ENCODE results near the gene PRKCA.
"Not testable (repeated sequence)": the region's sequence is repeated elsewhere in the genome, so short reads cannot be mapped to it uniquely, and the experiment has no call there.

Gene PRKCA

GRCh38 chr17:66449418-66449977 is 147.1 kb downstream of the PRKCA start:
- ChIA-PET CTCF (interaction anchor here (0.7 to 1.0 kb wide), 2 partner anchors 119 to 562 kb away, joined by 3 to 4 read pairs; no protein-coding TSS in a partner anchor), POLR2A (ENCODE audit: low non-redundant PET) (no interaction called here)
- DNase-seq (ENCODE audit: low spot score), result no peak
- no peak overlapping the region for H3K27ac ChIP-seq
- TF ChIP-seq CTCF (conservative IDR thresholded peaks at IDR 0.05; ENCODE audit: low read depth), result no peak

DNA sequence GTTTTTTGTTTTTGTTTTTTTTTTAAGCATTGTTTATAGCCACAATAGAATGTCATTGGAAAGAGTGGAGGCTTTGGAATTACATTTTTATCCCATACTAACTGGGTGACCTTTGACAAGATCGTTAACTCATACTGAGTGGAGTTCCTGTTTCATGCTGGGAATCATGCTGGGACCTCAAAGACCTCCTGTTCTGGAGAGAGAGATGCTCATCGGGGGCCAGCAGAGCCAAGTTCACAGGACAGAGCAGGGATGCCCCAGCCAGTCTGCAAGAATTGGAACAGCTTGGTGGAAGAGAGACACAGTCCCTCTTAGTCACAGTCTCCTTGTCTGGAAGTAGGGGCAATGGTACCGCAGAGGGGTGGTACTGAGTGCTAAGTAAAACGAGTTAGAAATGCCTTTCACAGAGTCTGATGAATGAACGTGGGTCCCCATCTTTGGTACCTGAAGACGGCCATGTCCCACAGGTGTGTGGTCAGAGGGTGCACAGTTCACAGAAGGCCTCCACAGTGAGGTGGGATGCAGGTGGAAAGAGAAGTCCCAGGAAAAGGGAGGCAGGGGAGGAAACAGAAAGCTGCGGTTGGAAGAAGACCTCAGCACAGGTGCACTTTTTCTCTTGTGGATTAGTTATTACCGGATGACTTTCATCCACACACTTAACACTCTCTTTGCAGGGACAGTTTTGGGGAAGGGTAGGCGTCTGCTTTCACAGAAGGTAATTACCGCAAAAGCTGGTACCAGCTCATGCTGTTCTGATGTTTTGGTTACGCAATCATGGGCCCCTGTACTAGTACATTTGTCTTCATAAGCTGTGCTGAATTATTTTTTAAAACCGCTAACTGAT is 147.8 kb downstream of the PRKCA start:
- no peak for TF ChIP-seq CTCF (conservative IDR thresholded peaks at IDR 0.05; ENCODE audit: low read depth)
- DNase-seq (ENCODE audit: low spot score), result no peak
- ChIA-PET POLR2A (ENCODE audit: low non-redundant PET) (no interaction called here), CTCF (interaction anchor here (0.7 kb wide), 1 partner anchor 561 kb away, joined by 3 read pairs; no protein-coding TSS in a partner anchor)
- no peak overlapping the region for H3K27ac ChIP-seq

GRCh38 chr17:66450852-66451158 is 148.4 kb downstream of the PRKCA start:
- no peak for TF ChIP-seq CTCF (conservative IDR thresholded peaks at IDR 0.05; ENCODE audit: low read depth)
- no peak for DNase-seq (ENCODE audit: low spot score)
- ChIA-PET CTCF (no interaction called here), POLR2A (ENCODE audit: low non-redundant PET) (no interaction called here)
- no peak overlapping the region for H3K27ac ChIP-seq

- no peak for TF ChIP-seq CTCF (conservative IDR thresholded peaks at IDR 0.05; ENCODE audit: low read depth)
Observed at GRCh38 chr17:66451188-66452149, 149.1 kb downstream of the PRKCA start.

GRCh38 chr17:66455060-66455459 is 152.6 kb downstream of the PRKCA start:
- ChIA-PET CTCF (interaction anchor here (0.9 kb wide), 1 partner anchor 21 kb away, joined by 3 read pairs; no protein-coding TSS in a partner anchor), POLR2A (ENCODE audit: low non-redundant PET) (no interaction called here)
- TF ChIP-seq CTCF (conservative IDR thresholded peaks at IDR 0.05; ENCODE audit: low read depth), result no peak
- no peak for DNase-seq (ENCODE audit: low spot score)
- no peak overlapping the region for H3K27ac ChIP-seq

More at GRCh38 chr17:66451188-66452149, 149.1 kb downstream of the PRKCA start:
- ChIA-PET POLR2A (ENCODE audit: low non-redundant PET) (no interaction called here), CTCF (interaction anchor here (0.6 kb wide), 1 partner anchor 589 kb away, joined by 5 read pairs; no protein-coding TSS in a partner anchor)
- H3K27ac ChIP-seq, result no peak overlapping the region
- no peak for DNase-seq (ENCODE audit: low spot score)

DNA sequence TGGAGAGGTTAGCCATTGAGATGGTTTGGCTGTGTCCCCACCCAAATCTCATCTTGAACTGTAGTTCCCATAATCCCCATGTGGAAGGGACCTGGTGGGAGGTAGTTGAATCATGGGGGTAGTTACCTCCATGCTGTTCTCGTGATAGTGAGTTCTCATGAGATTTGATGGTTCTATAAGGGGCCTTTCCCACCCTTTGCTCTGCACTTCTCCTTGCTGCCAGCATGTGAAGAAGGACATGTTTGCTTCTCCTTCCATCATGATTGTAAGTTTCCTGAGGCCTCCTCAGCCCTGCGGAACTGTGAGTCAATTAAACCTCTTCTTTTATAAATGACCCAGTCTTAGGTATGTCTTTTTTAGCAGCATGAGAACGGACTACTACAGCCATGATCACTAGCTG is 155.1 kb downstream of the PRKCA start:
- DNase-seq (ENCODE audit: low spot score); POLR2A ChIA-PET (ENCODE audit: low non-redundant PET); CTCF ChIA-PET; H3K27ac ChIP-seq: not testable (repeated sequence)
